Choroid plexus epithelial cell (primary cell): ENCODE measurements around the gene ARHGAP27.

Source experiments
- DNase-seq: peaks from one replicate; pipeline ENCODE4 v3.0.0-alpha.2; 2010; ENCODE audit warnings: low read depth
- H3K4me3 ChIP-seq: 2 replicates; pipeline ENCODE4 v1.5.1; 2011; ENCODE audit warnings: low read depth, mild to moderate bottlenecking, control low read depth, low read length, moderate library complexity
- TF ChIP-seq, protein P1 (sequence below): conservative IDR thresholded peaks from 2 replicates; pipeline ENCODE4 v1.5.1; 2011; ENCODE audit warnings: low read depth, mild to moderate bottlenecking, control low read depth, inconsistent platforms, low read length, moderate library complexity

The ARHGAP27 gene

DNA sequence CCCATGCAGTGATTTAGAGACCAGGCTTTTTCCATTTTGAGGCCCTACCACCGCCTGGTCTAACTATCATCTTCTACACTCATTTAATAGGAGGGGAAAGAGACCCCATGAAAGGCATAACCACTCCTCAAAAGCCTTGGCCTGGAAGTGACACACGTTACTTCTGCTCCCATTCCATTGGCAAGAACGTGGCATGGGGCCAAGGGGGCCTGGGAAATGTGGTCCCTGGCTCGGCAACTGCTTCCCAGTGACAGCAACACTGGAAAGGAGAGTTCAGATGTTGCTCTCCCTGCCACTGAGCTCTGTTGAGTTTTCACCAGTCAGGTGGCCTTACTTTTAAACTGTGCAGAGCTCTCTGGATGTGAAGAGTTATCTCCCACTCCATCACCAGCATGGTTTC, 70.7 kb downstream of the ARHGAP27 start:
- TF ChIP-seq, protein P1, sequence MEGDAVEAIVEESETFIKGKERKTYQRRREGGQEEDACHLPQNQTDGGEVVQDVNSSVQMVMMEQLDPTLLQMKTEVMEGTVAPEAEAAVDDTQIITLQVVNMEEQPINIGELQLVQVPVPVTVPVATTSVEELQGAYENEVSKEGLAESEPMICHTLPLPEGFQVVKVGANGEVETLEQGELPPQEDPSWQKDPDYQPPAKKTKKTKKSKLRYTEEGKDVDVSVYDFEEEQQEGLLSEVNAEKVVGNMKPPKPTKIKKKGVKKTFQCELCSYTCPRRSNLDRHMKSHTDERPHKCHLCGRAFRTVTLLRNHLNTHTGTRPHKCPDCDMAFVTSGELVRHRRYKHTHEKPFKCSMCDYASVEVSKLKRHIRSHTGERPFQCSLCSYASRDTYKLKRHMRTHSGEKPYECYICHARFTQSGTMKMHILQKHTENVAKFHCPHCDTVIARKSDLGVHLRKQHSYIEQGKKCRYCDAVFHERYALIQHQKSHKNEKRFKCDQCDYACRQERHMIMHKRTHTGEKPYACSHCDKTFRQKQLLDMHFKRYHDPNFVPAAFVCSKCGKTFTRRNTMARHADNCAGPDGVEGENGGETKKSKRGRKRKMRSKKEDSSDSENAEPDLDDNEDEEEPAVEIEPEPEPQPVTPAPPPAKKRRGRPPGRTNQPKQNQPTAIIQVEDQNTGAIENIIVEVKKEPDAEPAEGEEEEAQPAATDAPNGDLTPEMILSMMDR, result no peak
- DNase-seq, result no peak
- no peak overlapping the region for H3K4me3 ChIP-seq

DNA sequence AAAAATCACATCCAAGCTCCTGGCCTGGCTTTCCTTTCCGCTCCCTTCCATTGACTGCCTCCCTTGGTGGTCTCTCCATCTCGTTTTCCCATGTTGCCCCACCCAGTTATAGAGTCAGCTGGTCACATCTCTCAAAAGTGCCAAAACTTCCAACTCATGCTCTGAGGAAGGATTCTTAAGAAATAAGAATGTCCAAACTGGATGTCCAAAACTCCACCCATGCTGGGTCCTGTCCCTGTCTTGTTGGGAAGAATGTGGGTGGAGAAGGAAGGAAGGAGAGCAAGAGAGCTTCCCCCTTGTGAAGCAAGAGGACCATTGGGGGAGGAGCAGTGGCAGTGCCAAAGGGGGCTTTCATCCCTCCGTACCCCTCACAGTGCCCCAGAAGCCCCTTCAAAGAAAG, 71.2 kb downstream of the ARHGAP27 start:
- DNase-seq, result no peak
- H3K4me3 ChIP-seq, result no peak overlapping the region
- TF ChIP-seq, protein P1, result no peak

DNA sequence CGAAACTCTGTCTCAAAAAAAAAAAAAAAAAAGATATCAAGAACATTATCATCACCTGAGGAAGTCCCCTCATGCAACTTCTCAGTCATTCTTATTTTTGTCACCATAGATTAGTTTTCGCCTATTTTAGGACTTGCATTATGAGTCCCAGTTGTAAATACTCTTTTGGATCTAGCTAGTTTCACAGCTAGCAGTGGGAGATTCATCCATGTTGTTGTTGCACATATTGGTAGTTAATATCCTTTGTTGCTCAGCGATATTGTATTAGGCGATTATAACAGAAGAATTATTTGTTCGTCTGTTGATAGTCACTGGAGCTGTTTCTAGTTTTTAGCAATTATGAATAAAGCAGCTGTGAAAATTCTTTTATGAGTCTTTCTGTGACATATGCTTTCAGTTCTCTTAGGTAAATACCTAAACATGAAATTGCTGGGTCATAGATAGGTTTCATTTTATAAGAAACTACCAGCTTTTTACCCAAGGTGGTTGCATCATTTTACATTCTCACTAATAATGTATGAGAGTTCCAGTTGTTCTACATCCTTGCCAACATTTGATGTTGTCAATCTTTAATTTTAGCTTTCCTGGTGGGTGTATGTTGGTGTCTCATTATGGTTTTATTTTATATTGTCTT, 75.2 kb downstream of the ARHGAP27 start:
- TF ChIP-seq, protein P1, result no peak
- H3K4me3 ChIP-seq, result no peak overlapping the region
- DNase-seq, result no peak

DNA sequence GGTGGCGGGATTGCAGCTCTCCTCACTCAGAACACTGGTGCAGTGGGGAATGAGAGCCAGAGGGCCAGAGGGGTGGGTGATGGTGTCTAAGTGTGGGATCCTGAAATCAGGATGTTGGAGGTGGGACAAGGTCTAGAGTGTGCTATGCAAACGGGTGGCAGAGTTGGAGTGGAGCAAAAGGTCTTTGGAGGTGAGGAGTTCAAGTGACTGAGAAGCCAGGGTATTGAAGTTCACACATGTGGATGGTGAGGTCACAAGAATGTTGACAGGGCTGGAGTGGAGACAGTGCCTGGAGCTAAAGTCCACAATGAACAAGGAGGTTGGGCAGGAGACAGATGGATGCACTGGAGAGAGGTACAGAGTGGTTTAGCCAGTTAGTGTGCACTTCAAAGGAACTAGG, 77.6 kb downstream of the ARHGAP27 start:
- TF ChIP-seq, protein P1, result no peak
- no peak for DNase-seq
- no peak overlapping the region for H3K4me3 ChIP-seq

- H3K4me3 ChIP-seq, result no peak overlapping the region
- TF ChIP-seq, protein P1, result no peak
- DNase-seq, result no peak
Observed at GRCh38 chr17:45353043-45353442, 79.6 kb downstream of the ARHGAP27 start.

GRCh38 chr17:45351831-45352230, 80.8 kb downstream of the ARHGAP27 start:
- H3K4me3 ChIP-seq, result no peak overlapping the region
- no peak for DNase-seq
- TF ChIP-seq, protein P1, result no peak

- TF ChIP-seq, protein P1, result no peak
- no peak overlapping the region for H3K4me3 ChIP-seq
- DNase-seq, result no peak
Observed at GRCh38 chr17:45347444-45347843, 85.2 kb downstream of the ARHGAP27 start.
